Measurements from ENCODE around the gene DENND4A.

The DENND4A gene

GRCh38 chr15:65732698-65733097 is 59.4 kb downstream of the DENND4A start:
- Mint-ChIP-seq H3K36me3 (ENCODE audit: low read depth) (peaks cover 20% of the 10 kb centered on the region), H3K9me3 (no peaks in the 10 kb centered on the region), H3K4me1 (no peaks in the 10 kb centered on the region), H3K4me3 (no peak overlapping the region), H3K27ac (no peak overlapping the region), H3K27me3 (ENCODE audit: low read depth, poor library complexity) (no peaks in the 10 kb centered on the region)
- DNase-seq = no peak
- TF ChIP-seq CTCF (IDR thresholded peaks at IDR 0.05) = no peak

GRCh38 chr15:65731926-65732325 is 60.2 kb downstream of the DENND4A start:
- DNase-seq = no peak
- TF ChIP-seq CTCF (IDR thresholded peaks at IDR 0.05) = no peak
- H3K9me3 Mint-ChIP-seq = no peaks in the 10 kb centered on the region
- no peak overlapping the region for H3K4me3 Mint-ChIP-seq
- no peak overlapping the region for H3K27ac Mint-ChIP-seq
- H3K4me1 Mint-ChIP-seq = no peaks in the 10 kb centered on the region
- H3K36me3 Mint-ChIP-seq (ENCODE audit: low read depth) = peaks cover 19% of the 10 kb centered on the region
- peaks cover 1% of the 10 kb centered on the region for H3K27me3 Mint-ChIP-seq (ENCODE audit: low read depth, poor library complexity)

- Mint-ChIP-seq H3K27me3 (ENCODE audit: low read depth, poor library complexity) (peaks cover 4% of the 10 kb centered on the region), H3K4me1 (no peaks in the 10 kb centered on the region), H3K9me3 (no peaks in the 10 kb centered on the region), H3K36me3 (ENCODE audit: low read depth) (peaks cover 25% of the 10 kb centered on the region), H3K27ac (no peak overlapping the region), H3K4me3 (no peak overlapping the region)
- TF ChIP-seq CTCF (IDR thresholded peaks at IDR 0.05) = no peak
- DNase-seq = no peak
Observed at GRCh38 chr15:65730549-65731172, 61.4 kb downstream of the DENND4A start.

- Mint-ChIP-seq H3K4me3 (no peak overlapping the region), H3K27ac (no peak overlapping the region), H3K27me3 (ENCODE audit: low read depth, poor library complexity) (peaks cover 4% of the 10 kb centered on the region), H3K4me1 (no peaks in the 10 kb centered on the region), H3K9me3 (no peaks in the 10 kb centered on the region), H3K36me3 (ENCODE audit: low read depth) (peaks cover 31% of the 10 kb centered on the region)
- DNase-seq = no peak
- TF ChIP-seq CTCF (IDR thresholded peaks at IDR 0.05) = no peak
Observed at GRCh38 chr15:65724464-65725215, 67.5 kb downstream of the DENND4A start.

GRCh38 chr15:65723876-65724275 is 68.2 kb downstream of the DENND4A start:
- TF ChIP-seq CTCF (IDR thresholded peaks at IDR 0.05) = no peak

GRCh38 chr15:65722191-65722590 is 69.9 kb downstream of the DENND4A start:
- H3K9me3 Mint-ChIP-seq = no peaks in the 10 kb centered on the region
- H3K36me3 Mint-ChIP-seq (ENCODE audit: low read depth) = peaks cover 29% of the 10 kb centered on the region
- no peak for DNase-seq
- H3K4me3 Mint-ChIP-seq = no peak overlapping the region
- no peak for TF ChIP-seq CTCF (IDR thresholded peaks at IDR 0.05)
- no peaks in the 10 kb centered on the region for H3K4me1 Mint-ChIP-seq
- H3K27me3 Mint-ChIP-seq (ENCODE audit: low read depth, poor library complexity) = peaks cover 4% of the 10 kb centered on the region
- H3K27ac Mint-ChIP-seq = no peak overlapping the region

More at GRCh38 chr15:65723876-65724275, 68.2 kb downstream of the DENND4A start:
- no peaks in the 10 kb centered on the region for H3K9me3 Mint-ChIP-seq
- peaks cover 28% of the 10 kb centered on the region for H3K36me3 Mint-ChIP-seq (ENCODE audit: low read depth)
- H3K27ac Mint-ChIP-seq = no peak overlapping the region
- no peak for DNase-seq
- H3K27me3 Mint-ChIP-seq (ENCODE audit: low read depth, poor library complexity) = peaks cover 4% of the 10 kb centered on the region
- H3K4me3 Mint-ChIP-seq = no peak overlapping the region
- H3K4me1 Mint-ChIP-seq = no peaks in the 10 kb centered on the region

Data from nephron progenitor cell (in vitro differentiated cells).